ENCODE data around the gene PPP2R2C.

GRCh38 chr4:6379767-6380745 is 92.4 kb downstream of the PPP2R2C start:
- TF ChIP-seq CTCF (IDR thresholded peaks at IDR 0.05) (no peak), POLR2A (IDR thresholded peaks at IDR 0.05) (no peak)

Measured in prostate gland (tissue), 2 donors.